ENCODE data around the gene BLVRB. TPM values are rescaled to one million over a fixed set of nuclear protein-coding genes. Genes with fewer than 3 reads are reported as not detected.
A peak's percentile ranks its signal among the peaks of the same experiment; 100 is the strongest.

Gene BLVRB
- total RNA-seq, 1 experiment from 2014 or later: 204 TPM

GRCh38 chr19:40444000-40444824 lies 21.3 kb downstream of the BLVRB start, which contains the start of gene SERTAD3:
TSS of gene SERTAD3 (minus strand) at chr19:40444335. CDS start at chr19:40442080, 2,255 bp downstream.
- Histone ChIP-seq H3K4me1 (replicated peaks; ENCODE audit: insufficient read depth) (peaks cover 12% of the 10 kb centered on the region), H4K20me1 (ENCODE audit: insufficient read depth) (peaks cover 20% of the 10 kb centered on the region), H3K36me3 (ENCODE audit: low read depth) (no peaks in the 10 kb centered on the region; the same call in 1 of the 2 replicates), H2AFZ (peak within 1 kb of the TSS; percentile 83), H3K9me3 (ENCODE audit: insufficient read depth, low read depth) (no peaks in the 10 kb centered on the region), H3K79me2 (ENCODE audit: low read depth) (peaks cover 30% of the 10 kb centered on the region), H3K4me2 (peak within 1 kb of the TSS; percentile 86), H3K9me2 (ENCODE audit: insufficient read depth) (no peaks in the 10 kb centered on the region), H3K27ac (peak within 1 kb of the TSS; percentile 70), H3K27me3 (ENCODE audit: insufficient read depth, low read depth) (no peaks in the 10 kb centered on the region), H3F3A (ENCODE audit: insufficient read depth, low read depth) (peaks cover 46% of the 10 kb centered on the region), H3K4me3 (peak within 1 kb of the TSS; percentile 75)
- BruUV-seq (replicated peaks): no TSS peak
- peak; percentile 75 to 98 for DNase-seq
- intact Hi-C loops (cut with micrococcal nuclease; ENCODE audit: unreplicated experiment): loop anchor here (1.0 to 5.0 kb wide), 6 partner anchors 11 to 97 kb away; partner anchors contain the start of genes C19orf47, PLD3 and SERTAD1
- CTCF ChIA-PET: interaction anchor here (0.6 kb wide), 2 partner anchors 21 to 160 kb away, joined by 3 read pairs; partner anchors contain the start of gene BLVRB
- TF ChIP-seq EZH2 (IDR thresholded peaks at IDR 0.05; ENCODE audit: low read depth): no peak
- TF ChIP-seq, protein P1, sequence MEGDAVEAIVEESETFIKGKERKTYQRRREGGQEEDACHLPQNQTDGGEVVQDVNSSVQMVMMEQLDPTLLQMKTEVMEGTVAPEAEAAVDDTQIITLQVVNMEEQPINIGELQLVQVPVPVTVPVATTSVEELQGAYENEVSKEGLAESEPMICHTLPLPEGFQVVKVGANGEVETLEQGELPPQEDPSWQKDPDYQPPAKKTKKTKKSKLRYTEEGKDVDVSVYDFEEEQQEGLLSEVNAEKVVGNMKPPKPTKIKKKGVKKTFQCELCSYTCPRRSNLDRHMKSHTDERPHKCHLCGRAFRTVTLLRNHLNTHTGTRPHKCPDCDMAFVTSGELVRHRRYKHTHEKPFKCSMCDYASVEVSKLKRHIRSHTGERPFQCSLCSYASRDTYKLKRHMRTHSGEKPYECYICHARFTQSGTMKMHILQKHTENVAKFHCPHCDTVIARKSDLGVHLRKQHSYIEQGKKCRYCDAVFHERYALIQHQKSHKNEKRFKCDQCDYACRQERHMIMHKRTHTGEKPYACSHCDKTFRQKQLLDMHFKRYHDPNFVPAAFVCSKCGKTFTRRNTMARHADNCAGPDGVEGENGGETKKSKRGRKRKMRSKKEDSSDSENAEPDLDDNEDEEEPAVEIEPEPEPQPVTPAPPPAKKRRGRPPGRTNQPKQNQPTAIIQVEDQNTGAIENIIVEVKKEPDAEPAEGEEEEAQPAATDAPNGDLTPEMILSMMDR (conservative IDR thresholded peaks at IDR 0.05): no peak
- POLR2A ChIA-PET (ENCODE audit: unreplicated experiment): interaction anchor here (0.6 to 0.7 kb wide), 2 partner anchors 96 to 986 kb away, joined by 3 to 6 read pairs; partner anchors contain the start of gene PLD3

DNA sequence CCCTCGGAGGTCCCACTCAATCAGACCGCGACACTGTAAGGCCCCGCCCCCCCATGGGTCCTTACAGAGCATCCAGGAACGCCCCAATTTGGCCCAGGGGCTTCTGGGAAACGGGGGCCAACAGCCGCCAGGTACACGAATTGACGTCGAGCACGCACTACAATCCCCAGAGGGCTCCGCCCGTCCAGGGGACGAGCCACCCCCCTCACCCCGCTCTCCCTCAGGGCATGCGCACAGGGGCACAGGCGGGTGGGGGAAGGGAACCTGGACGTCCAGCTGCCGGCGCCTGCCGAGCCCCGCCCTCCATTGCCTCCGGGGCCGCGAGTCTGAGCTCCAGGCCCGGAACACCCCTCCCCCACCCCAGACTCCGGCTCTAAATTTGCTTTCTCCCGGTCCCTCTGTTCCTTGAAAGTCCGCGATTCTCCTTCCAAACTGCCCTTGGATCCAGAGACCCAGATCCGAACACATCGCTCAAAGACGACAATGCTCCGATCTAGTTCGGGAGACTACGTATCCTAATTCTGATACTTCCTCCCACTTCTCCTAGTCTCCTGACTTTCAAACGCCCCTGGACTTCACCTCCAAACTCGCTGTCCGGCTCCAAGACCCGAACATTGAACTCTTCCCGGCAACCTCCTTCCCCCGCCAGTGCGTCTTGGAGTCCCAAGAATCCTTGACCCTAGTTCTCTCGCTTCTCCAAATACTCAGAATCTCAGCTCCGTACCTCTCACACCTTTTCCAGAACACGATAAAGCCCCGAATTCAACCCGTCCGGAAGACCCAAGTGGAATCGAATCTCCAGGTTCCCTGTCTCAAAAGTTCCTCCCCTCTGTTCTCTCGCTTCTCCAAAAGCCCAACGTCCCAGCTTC lies 22.2 kb downstream of the BLVRB start:
- Histone ChIP-seq H3K79me2 (ENCODE audit: low read depth) (peaks cover 30% of the 10 kb centered on the region), H2AFZ (peak overlapping the region; percentile 83), H3K4me2 (peak overlapping the region; percentile 86), H3K9me3 (ENCODE audit: insufficient read depth, low read depth) (no peaks in the 10 kb centered on the region), H3F3A (ENCODE audit: insufficient read depth, low read depth) (peaks cover 53% of the 10 kb centered on the region), H3K9me2 (ENCODE audit: insufficient read depth) (no peaks in the 10 kb centered on the region), H3K27me3 (ENCODE audit: insufficient read depth, low read depth) (no peaks in the 10 kb centered on the region), H3K4me3 (peak overlapping the region; percentile 75), H3K4me1 (replicated peaks; ENCODE audit: insufficient read depth) (peaks cover 12% of the 10 kb centered on the region), H3K27ac (peak overlapping the region; percentile 70), H3K36me3 (ENCODE audit: low read depth) (no peaks in the 10 kb centered on the region; the same call in 1 of the 2 replicates), H4K20me1 (ENCODE audit: insufficient read depth) (peaks cover 20% of the 10 kb centered on the region)
- TF ChIP-seq EZH2 (IDR thresholded peaks at IDR 0.05; ENCODE audit: low read depth): no peak
- BruUV-seq (replicated peaks): TSS peak; percentile 68
- ChIA-PET CTCF (interaction anchor here (0.6 to 1.3 kb wide), 5 partner anchors 12 to 23 kb away, joined by 3 to 12 read pairs (median 4); no protein-coding TSS in a partner anchor), POLR2A (ENCODE audit: unreplicated experiment) (interaction anchor here (0.5 to 1.3 kb wide), 11 partner anchors 9 to 865 kb away, joined by 3 to 12 read pairs (median 4); partner anchors contain the start of genes BLVRB and SERTAD1)
- intact Hi-C loops (cut with micrococcal nuclease; ENCODE audit: unreplicated experiment): loop anchor here (1.0 to 5.0 kb wide), 4 partner anchors 10 to 96 kb away; partner anchors contain the start of genes C19orf47, PLD3 and SERTAD1
- peak; percentile 98 to 100 for DNase-seq

- Histone ChIP-seq H3K4me3 (peak overlapping the region; percentile 75), H3F3A (ENCODE audit: insufficient read depth, low read depth) (peaks cover 57% of the 10 kb centered on the region), H3K79me2 (ENCODE audit: low read depth) (peaks cover 30% of the 10 kb centered on the region), H3K4me1 (replicated peaks; ENCODE audit: insufficient read depth) (peaks cover 12% of the 10 kb centered on the region), H3K27me3 (ENCODE audit: insufficient read depth, low read depth) (no peaks in the 10 kb centered on the region), H3K4me2 (peak overlapping the region; percentile 86), H3K36me3 (ENCODE audit: low read depth) (no peaks in the 10 kb centered on the region; the same call in 1 of the 2 replicates), H4K20me1 (ENCODE audit: insufficient read depth) (peaks cover 20% of the 10 kb centered on the region), H3K9me3 (ENCODE audit: insufficient read depth, low read depth) (no peaks in the 10 kb centered on the region), H3K9me2 (ENCODE audit: insufficient read depth) (no peaks in the 10 kb centered on the region), H3K27ac (peak overlapping the region; percentile 31), H2AFZ (peak overlapping the region; percentile 23; the same call in 1 of the 2 replicates)
- CTCF ChIA-PET: interaction anchor here (0.6 to 1.3 kb wide), 5 partner anchors 11 to 22 kb away, joined by 3 to 12 read pairs (median 4); no protein-coding TSS in a partner anchor
- POLR2A ChIA-PET (ENCODE audit: unreplicated experiment): interaction anchor here (0.5 to 1.3 kb wide), 13 partner anchors 8 to 997 kb away, joined by 3 to 12 read pairs (median 4); partner anchors contain the start of genes BLVRB and SERTAD1
- no peak for DNase-seq
- intact Hi-C loops (cut with micrococcal nuclease; ENCODE audit: unreplicated experiment): loop anchor here (1.0 to 5.0 kb wide), 4 partner anchors 9 to 95 kb away; partner anchors contain the start of genes C19orf47, PLD3 and SERTAD1
- TF ChIP-seq, protein P1 (conservative IDR thresholded peaks at IDR 0.05): no peak
- no peak for TF ChIP-seq EZH2 (IDR thresholded peaks at IDR 0.05; ENCODE audit: low read depth)
- TSS peak; percentile 35 for BruUV-seq (replicated peaks)
Observed at GRCh38 chr19:40442328-40443130, 23.0 kb downstream of the BLVRB start.

Measured in PC-9 (cell line).